ENCODE results near the gene PLK5. TPM values are rescaled to one million over a fixed set of nuclear protein-coding genes. Genes with fewer than 3 reads are reported as not detected.

PLK5 gene
- total RNA-seq, 1 experiment from 2014 or later = not detected

DNA sequence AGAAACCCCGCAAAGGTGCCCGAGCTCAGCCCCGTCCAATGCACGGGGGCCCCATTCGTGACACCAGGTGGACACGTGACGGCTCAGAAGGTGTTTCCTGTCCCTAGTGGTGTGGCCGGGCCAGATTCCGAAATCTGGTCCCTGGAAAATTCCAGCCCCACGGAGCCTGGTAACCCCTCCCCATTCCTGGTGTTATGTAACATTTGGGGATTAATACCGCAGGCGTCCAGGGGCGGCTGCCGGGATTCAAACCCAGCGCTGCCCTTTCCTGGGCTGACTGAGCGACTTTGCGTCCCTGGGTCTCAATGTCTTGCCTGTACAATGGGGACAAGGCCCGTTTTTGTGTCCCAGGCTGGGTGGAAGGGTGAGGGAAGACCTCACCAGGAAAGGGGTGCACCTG is 1.0 kb upstream of the PLK5 start:
- H3K4me3 ChIP-seq (ENCODE audit: low read depth, low read length, poor library complexity, severe bottlenecking) = no peak overlapping the region
- H3K27ac ChIP-seq (ENCODE audit: low read depth, low read length, poor library complexity, severe bottlenecking) = no peak overlapping the region
- H3K9me3 ChIP-seq (ENCODE audit: low read depth, low read length, poor library complexity, severe bottlenecking) = no peaks in the 10 kb centered on the region
- H3K4me1 ChIP-seq (ENCODE audit: insufficient read depth, low read length, poor library complexity, severe bottlenecking) = peaks cover 4% of the 10 kb centered on the region
- intact Hi-C loops (cut with micrococcal nuclease; ENCODE audit: unreplicated experiment) = no loop called here
- peaks cover 28% of the 10 kb centered on the region for H3K27me3 ChIP-seq (replicated peaks; ENCODE audit: insufficient read depth, low read depth, low read length, poor library complexity)
- no peaks in the 10 kb centered on the region for H3K36me3 ChIP-seq (ENCODE audit: insufficient read depth, low read length, poor library complexity, severe bottlenecking)
- ChIA-PET POLR2A (ENCODE audit: low non-redundant PET) (interaction anchor here (0.6 kb wide), 1 partner anchor 254 kb away, joined by 3 read pairs; the partner anchor contains the start of gene CIRBP), CTCF (no interaction called here)
- no peak for DNase-seq (ENCODE audit: low spot score)
- BruUV-seq (replicated peaks) = no TSS peak
- TF ChIP-seq, protein P1, sequence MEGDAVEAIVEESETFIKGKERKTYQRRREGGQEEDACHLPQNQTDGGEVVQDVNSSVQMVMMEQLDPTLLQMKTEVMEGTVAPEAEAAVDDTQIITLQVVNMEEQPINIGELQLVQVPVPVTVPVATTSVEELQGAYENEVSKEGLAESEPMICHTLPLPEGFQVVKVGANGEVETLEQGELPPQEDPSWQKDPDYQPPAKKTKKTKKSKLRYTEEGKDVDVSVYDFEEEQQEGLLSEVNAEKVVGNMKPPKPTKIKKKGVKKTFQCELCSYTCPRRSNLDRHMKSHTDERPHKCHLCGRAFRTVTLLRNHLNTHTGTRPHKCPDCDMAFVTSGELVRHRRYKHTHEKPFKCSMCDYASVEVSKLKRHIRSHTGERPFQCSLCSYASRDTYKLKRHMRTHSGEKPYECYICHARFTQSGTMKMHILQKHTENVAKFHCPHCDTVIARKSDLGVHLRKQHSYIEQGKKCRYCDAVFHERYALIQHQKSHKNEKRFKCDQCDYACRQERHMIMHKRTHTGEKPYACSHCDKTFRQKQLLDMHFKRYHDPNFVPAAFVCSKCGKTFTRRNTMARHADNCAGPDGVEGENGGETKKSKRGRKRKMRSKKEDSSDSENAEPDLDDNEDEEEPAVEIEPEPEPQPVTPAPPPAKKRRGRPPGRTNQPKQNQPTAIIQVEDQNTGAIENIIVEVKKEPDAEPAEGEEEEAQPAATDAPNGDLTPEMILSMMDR (conservative IDR thresholded peaks at IDR 0.05; ENCODE audit: low read depth, low read length) = no peak
- no peak for TF ChIP-seq EZH2 (IDR thresholded peaks at IDR 0.05; ENCODE audit: borderline replicate concordance, low read depth, low read length, poor library complexity, severe bottlenecking)

DNA sequence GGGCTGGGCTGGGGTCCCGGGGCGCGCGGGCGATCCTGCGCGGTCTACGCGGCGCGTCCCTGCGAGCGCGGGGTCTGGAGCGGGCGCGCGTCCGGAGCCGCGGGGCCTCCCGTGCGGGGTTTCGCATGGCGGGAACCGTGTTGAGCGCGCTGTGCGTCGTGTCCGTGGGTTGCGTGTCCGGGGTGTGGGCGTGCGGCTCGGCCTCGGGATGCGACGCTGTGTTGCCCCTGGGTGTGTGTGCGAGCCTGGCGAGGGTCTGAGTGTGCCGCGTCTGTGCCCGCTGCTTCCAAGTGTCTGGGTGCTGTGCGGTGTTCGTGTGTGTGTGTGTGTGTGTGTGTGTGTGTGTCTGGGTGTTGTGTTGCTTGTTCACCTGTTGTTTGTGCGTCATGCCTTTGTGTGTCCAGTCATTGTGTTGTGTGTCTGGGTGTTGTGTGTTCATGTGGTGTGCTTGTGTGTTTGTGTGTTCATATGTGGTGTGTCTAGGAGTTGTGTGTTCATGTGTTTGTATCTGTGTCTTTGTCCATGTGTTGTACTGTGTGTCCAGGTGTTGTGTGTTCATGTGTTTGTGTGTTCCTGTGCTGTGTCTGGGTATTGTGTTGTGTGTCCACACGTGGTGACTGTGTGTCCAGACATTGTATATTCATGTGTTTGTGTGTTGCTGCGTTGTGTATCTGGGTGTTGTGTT is 552 bp downstream of the PLK5 start:
- H3K36me3 ChIP-seq (ENCODE audit: insufficient read depth, low read length, poor library complexity, severe bottlenecking) = no peaks in the 10 kb centered on the region
- H3K4me1 ChIP-seq (ENCODE audit: insufficient read depth, low read length, poor library complexity, severe bottlenecking) = peaks cover 4% of the 10 kb centered on the region
- H3K4me3 ChIP-seq (ENCODE audit: low read depth, low read length, poor library complexity, severe bottlenecking) = peak overlapping the region; percentile 26
- intact Hi-C loops (cut with micrococcal nuclease; ENCODE audit: unreplicated experiment) = no loop called here
- POLR2A ChIA-PET (ENCODE audit: low non-redundant PET) = interaction anchor here (0.6 kb wide), 1 partner anchor 83 kb away, joined by 4 read pairs; no protein-coding TSS in a partner anchor
- H3K9me3 ChIP-seq (ENCODE audit: low read depth, low read length, poor library complexity, severe bottlenecking) = no peaks in the 10 kb centered on the region
- BruUV-seq (replicated peaks) = no TSS peak
- CTCF ChIA-PET = no interaction called here
- no peak for DNase-seq (ENCODE audit: low spot score)
- no peak overlapping the region for H3K27ac ChIP-seq (ENCODE audit: low read depth, low read length, poor library complexity, severe bottlenecking)
- TF ChIP-seq EZH2 (IDR thresholded peaks at IDR 0.05; ENCODE audit: borderline replicate concordance, low read depth, low read length, poor library complexity, severe bottlenecking) = peak; percentile 58
- TF ChIP-seq, protein P1 (conservative IDR thresholded peaks at IDR 0.05; ENCODE audit: low read depth, low read length) = no peak
- H3K27me3 ChIP-seq (replicated peaks; ENCODE audit: insufficient read depth, low read depth, low read length, poor library complexity) = peaks cover 28% of the 10 kb centered on the region

DNA sequence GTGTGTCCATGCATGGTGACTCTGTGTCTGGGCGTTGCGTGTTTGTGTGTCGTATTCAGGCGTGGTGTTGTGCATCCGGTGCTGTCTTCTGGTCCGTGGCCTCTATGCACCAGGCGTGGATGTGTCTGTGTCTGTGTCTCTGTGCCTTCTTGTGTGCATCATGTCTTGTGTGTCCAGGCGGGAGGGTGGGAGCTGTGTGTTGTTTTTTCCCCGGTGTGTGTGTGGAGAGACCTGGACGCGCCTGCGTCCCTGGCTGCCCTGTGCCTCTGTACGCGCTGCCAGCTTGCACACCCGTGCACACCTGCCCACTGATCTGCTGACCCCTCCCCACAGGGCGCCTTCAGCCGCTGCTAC is 1.1 kb downstream of the PLK5 start:
- Histone ChIP-seq H3K4me1 (ENCODE audit: insufficient read depth, low read length, poor library complexity, severe bottlenecking) (peaks cover 4% of the 10 kb centered on the region), H3K4me3 (ENCODE audit: low read depth, low read length, poor library complexity, severe bottlenecking) (no peak overlapping the region), H3K36me3 (ENCODE audit: insufficient read depth, low read length, poor library complexity, severe bottlenecking) (no peaks in the 10 kb centered on the region), H3K27me3 (replicated peaks; ENCODE audit: insufficient read depth, low read depth, low read length, poor library complexity) (peaks cover 28% of the 10 kb centered on the region), H3K9me3 (ENCODE audit: low read depth, low read length, poor library complexity, severe bottlenecking) (no peaks in the 10 kb centered on the region), H3K27ac (ENCODE audit: low read depth, low read length, poor library complexity, severe bottlenecking) (no peak overlapping the region)
- ChIA-PET POLR2A (ENCODE audit: low non-redundant PET) (no interaction called here), CTCF (no interaction called here)
- DNase-seq (ENCODE audit: low spot score) = no peak
- intact Hi-C loops (cut with micrococcal nuclease; ENCODE audit: unreplicated experiment) = no loop called here
- no TSS peak for BruUV-seq (replicated peaks)
- TF ChIP-seq, protein P1 (conservative IDR thresholded peaks at IDR 0.05; ENCODE audit: low read depth, low read length) = no peak
- TF ChIP-seq EZH2 (IDR thresholded peaks at IDR 0.05; ENCODE audit: borderline replicate concordance, low read depth, low read length, poor library complexity, severe bottlenecking) = no peak

Measured in A673 (cell line).